AML-193 (cell line): ENCODE measurements around the gene ABL1.

Experiments
- DNase-seq, 2 experiments: peaks; one replicate each; lab custom pipeline; 2025; lab: John Stamatoyannopoulos, UW

ABL1 gene

GRCh38 chr9:130872093-130872492 is 37.0 kb downstream of the ABL1 start:
- no peak for DNase-seq

- DNase-seq: no peak
Measured at GRCh38 chr9:130872508-130872907, 37.5 kb downstream of the ABL1 start.

GRCh38 chr9:130872912-130873503 is 38.0 kb downstream of the ABL1 start:
- no peak for DNase-seq

DNA sequence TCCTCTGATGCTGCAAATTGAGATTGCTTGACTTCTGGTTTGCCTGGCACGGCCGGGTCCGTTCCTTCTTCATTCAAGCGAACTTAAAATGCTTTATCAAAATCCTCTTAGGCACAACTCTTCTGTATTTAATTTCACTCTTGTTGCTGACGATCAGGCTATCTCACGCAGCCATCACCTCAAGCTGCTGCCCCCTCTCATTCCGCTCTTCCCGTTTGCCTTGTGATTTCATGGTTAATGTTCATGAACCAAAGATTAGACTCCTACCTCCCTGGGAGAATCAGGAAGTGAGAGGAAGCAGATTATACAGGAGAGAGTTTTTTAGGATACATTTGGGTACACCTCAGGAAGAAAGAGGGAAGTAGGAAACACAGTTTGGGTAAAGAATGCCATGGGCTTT is 38.9 kb downstream of the ABL1 start:
- no peak for DNase-seq

- DNase-seq: no peak
Measured at GRCh38 chr9:130874783-130875182, 39.7 kb downstream of the ABL1 start.

DNA sequence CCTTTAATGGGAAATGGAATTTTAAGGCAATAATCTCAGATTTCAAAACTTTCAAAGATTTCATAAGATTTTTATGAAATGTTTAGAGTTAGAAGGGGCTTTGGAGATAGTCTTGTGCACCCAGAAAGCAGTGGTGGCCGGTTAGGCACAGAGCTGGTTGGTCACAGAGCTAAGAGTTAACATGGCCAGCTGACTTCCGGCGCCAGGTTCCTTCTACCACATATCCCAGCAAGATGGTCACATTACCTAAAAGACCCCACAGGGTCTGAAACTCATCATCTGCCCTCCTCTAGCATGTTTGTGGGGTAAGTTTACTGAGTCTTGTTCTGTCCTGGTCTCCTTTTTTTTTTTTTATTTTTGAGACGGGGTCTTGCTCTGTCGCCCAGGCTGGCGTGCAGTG is 42.2 kb downstream of the ABL1 start:
- no peak for DNase-seq

GRCh38 chr9:130878295-130878694 is 43.2 kb downstream of the ABL1 start:
- no peak for DNase-seq

DNA sequence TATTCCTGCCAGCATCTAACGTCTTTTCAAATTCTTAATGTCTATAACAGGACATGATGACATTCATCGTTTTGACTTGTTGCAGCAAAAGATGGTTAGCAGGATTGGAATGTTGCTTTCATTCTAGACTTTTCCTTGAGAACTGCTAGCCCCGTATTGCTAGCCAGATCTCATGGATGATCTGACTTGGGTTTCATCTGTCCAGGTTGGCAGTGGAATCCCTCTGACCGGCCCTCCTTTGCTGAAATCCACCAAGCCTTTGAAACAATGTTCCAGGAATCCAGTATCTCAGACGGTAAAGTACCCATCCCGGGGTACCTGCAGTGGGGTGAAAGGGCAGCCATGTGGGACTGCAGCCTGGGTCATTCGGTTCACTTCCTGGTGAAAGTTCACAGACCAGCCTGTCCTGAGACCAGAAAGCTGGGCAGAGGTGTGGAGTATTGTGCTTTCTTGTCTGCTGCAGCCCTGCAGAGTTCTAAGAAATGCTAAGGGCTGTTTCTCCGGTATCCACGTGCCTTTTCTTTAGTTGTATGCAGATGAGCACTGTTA is 44.9 kb downstream of the ABL1 start:
- DNase-seq: no peak

- DNase-seq: no peak
Measured at GRCh38 chr9:130880599-130881220, 45.7 kb downstream of the ABL1 start.

GRCh38 chr9:130881516-130881915 is 46.5 kb downstream of the ABL1 start:
- DNase-seq: no peak

DNA sequence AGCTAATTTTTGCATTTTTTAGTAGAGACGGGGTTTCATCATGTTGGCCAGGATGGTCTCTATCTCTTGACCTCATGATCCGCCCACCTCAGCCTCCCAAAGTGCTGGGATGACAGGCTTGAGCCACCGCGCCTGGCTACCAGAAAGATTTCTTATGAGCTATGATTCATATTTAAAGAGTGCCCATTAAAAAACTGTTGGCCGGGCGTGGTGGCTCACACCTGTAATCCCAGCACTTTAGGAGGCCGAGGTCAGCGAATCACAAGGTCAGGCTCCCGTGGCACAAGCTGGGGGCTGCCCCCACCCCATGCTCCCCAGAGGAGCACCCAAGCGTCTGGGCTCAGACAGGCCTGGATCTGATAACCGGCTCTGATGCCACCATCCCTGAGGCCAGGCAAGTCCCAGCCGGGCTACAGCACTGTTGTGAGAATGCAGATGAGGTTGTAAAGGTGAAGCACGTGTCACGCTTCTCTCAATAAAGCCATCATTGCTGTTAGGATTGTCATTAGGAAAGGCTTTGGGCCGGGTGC is 47.7 kb downstream of the ABL1 start:
- no peak for DNase-seq

GRCh38 chr9:130883479-130883878 is 48.4 kb downstream of the ABL1 start:
- DNase-seq: no peak

DNA sequence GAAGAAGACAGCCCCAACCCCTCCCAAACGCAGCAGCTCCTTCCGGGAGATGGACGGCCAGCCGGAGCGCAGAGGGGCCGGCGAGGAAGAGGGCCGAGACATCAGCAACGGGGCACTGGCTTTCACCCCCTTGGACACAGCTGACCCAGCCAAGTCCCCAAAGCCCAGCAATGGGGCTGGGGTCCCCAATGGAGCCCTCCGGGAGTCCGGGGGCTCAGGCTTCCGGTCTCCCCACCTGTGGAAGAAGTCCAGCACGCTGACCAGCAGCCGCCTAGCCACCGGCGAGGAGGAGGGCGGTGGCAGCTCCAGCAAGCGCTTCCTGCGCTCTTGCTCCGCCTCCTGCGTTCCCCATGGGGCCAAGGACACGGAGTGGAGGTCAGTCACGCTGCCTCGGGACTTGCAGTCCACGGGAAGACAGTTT is 49.1 kb downstream of the ABL1 start:
- no peak for DNase-seq

DNA sequence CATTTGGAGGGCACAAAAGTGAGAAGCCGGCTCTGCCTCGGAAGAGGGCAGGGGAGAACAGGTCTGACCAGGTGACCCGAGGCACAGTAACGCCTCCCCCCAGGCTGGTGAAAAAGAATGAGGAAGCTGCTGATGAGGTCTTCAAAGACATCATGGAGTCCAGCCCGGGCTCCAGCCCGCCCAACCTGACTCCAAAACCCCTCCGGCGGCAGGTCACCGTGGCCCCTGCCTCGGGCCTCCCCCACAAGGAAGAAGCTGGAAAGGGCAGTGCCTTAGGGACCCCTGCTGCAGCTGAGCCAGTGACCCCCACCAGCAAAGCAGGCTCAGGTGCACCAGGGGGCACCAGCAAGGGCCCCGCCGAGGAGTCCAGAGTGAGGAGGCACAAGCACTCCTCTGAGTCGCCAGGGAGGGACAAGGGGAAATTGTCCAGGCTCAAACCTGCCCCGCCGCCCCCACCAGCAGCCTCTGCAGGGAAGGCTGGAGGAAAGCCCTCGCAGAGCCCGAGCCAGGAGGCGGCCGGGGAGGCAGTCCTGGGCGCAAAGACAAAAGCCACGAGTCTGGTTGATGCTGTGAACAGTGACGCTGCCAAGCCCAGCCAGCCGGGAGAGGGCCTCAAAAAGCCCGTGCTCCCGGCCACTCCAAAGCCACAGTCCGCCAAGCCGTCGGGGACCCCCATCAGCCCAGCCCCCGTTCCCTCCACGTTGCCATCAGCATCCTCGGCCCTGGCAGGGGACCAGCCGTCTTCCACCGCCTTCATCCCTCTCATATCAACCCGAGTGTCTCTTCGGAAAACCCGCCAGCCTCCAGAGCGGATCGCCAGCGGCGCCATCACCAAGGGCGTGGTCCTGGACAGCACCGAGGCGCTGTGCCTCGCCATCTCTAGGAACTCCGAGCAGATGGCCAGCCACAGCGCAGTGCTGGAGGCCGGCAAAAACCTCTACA is 49.8 kb downstream of the ABL1 start:
- DNase-seq: no peak

DNA sequence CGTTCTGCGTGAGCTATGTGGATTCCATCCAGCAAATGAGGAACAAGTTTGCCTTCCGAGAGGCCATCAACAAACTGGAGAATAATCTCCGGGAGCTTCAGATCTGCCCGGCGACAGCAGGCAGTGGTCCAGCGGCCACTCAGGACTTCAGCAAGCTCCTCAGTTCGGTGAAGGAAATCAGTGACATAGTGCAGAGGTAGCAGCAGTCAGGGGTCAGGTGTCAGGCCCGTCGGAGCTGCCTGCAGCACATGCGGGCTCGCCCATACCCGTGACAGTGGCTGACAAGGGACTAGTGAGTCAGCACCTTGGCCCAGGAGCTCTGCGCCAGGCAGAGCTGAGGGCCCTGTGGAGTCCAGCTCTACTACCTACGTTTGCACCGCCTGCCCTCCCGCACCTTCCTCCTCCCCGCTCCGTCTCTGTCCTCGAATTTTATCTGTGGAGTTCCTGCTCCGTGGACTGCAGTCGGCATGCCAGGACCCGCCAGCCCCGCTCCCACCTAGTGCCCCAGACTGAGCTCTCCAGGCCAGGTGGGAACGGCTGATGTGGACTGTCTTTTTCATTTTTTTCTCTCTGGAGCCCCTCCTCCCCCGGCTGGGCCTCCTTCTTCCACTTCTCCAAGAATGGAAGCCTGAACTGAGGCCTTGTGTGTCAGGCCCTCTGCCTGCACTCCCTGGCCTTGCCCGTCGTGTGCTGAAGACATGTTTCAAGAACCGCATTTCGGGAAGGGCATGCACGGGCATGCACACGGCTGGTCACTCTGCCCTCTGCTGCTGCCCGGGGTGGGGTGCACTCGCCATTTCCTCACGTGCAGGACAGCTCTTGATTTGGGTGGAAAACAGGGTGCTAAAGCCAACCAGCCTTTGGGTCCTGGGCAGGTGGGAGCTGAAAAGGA is 50.7 kb downstream of the ABL1 start:
- no peak for DNase-seq

DNA sequence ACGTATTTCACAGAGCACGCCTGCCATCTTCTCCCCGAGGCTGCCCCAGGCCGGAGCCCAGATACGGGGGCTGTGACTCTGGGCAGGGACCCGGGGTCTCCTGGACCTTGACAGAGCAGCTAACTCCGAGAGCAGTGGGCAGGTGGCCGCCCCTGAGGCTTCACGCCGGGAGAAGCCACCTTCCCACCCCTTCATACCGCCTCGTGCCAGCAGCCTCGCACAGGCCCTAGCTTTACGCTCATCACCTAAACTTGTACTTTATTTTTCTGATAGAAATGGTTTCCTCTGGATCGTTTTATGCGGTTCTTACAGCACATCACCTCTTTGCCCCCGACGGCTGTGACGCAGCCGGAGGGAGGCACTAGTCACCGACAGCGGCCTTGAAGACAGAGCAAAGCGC is 51.9 kb downstream of the ABL1 start:
- DNase-seq: no peak

DNA sequence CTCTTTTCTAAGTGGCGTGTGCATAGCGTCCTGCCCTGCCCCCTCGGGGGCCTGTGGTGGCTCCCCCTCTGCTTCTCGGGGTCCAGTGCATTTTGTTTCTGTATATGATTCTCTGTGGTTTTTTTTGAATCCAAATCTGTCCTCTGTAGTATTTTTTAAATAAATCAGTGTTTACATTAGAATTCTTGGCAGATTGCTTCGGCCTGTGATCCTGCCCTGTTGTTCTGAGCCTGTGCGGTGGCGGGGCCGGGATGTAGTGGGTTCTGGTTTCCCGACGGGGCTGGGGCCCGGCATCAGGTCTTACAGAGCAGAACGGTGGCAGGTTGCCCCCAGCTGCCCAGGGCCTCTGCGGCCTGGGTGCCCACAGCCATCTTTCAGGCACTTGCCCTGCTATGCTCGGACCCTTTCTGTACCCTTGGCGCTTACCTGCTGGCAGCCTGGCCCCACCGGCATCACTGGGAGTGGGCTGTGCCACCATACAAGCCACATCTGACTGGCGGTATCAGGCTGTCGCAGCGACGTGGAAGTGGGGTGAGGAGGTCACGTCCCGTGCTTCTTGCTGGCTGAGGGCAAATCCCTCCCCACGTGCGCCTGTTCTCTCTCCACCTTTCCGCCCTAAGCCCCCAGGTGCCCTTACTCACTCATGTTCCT is 52.6 kb downstream of the ABL1 start:
- no peak for DNase-seq

DNA sequence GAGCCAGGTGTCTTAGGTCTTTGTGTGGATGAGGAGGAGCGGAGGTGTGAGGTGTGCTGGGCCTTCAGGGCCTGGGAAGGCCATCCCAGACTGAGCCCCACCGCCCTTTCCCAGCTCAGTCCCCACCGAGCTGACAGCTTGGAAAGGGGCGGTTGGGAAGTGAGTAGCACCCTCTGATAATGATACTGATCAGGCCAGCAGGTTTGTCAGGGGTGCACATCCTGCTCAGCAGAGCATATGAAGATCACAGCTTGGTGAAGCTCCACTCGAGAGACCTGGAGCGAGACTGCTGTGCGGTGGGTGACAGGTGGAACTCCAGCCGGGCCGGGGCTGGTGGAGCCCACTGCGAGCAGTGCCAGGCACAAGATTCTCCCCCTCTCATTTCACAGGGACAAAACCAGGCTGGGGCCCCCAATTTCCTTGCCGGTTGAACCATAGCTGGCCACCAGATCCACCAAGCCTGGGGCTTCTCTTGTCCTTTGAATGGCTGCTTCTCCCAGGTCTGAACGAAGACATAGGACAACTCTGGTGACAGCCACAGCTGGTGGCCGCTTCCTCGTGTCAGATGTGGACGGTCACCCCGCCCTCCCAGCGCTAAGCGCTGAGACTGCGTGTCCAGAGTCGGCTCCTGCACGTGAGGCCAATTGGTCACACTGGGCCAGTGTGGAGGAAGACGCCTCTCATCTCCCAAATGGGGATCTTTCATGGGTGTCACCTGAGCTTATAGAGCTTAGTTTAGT is 53.3 kb downstream of the ABL1 start:
- no peak for DNase-seq

- no peak for DNase-seq
Measured at GRCh38 chr9:130890124-130890523, 55.1 kb downstream of the ABL1 start.
